Panc1 (cell line): Measurements from ENCODE around the gene GDPD2.

Source experiments
- CTCF ChIP-seq: fragments of 450-650 bp; IDR thresholded peaks from 2 replicates; pipeline ENCODE4 v1.5.1; 2017; ENCODE audit warnings: mild to moderate bottlenecking
- POLR2AphosphoS5 ChIP-seq: IDR thresholded peaks from 2 replicates; pipeline ENCODE4 v1.6.1; 2012; ENCODE audit warnings: mild to moderate bottlenecking, low read depth, low read length, moderate library complexity
- REST ChIP-seq, 2 experiments: IDR thresholded peaks; 2 replicates each; pipeline ENCODE4 v1.6.1; 2011 to 2012; ENCODE audit warnings: low read depth in 2 of 2, control low read depth in 1 of 2, low read length in 1 of 2, mild to moderate bottlenecking in 1 of 2, moderate library complexity in 1 of 2; ENCODE audit not compliant: insufficient read depth in 1 of 2
- SIN3A ChIP-seq: IDR thresholded peaks from 2 replicates; pipeline ENCODE4 v1.6.1; 2012; ENCODE audit warnings: low read depth, mild to moderate bottlenecking, low read length, moderate library complexity, borderline replicate concordance; ENCODE audit not compliant: insufficient read depth
- TCF7L2 ChIP-seq: IDR thresholded peaks from 2 replicates; pipeline ENCODE4 v1.6.1; 2011; ENCODE audit warnings: mild to moderate bottlenecking, low read depth, low read length, inconsistent platforms

- TF ChIP-seq CTCF: no peak
- TF ChIP-seq POLR2AphosphoS5: no peak
- no peak for TF ChIP-seq SIN3A
- no peak for TF ChIP-seq REST (IDR thresholded peaks at IDR 0.05; ENCODE audit: insufficient read depth in 1 of 2, low read depth in 2 of 2, low read length in 1 of 2)
- TF ChIP-seq TCF7L2: no peak
These were observed 54.0 kb downstream of the GDPD2 start for GRCh38 chrX:70476934-70477733.
